H9 (cell line): ENCODE data around the gene LUZP1. TPM values are rescaled to one million over a fixed set of nuclear protein-coding genes. Genes with fewer than 3 reads are reported as not detected.

Experiments
- DNase-seq: peaks from one replicate; pipeline ENCODE4 v3.0.0-alpha.2; 2017
- H2AFZ ChIP-seq: one replicate; pipeline ENCODE4 v1.6.1; 2013; ENCODE audit warnings: mild to moderate bottlenecking, low read length, control low read depth, moderate library complexity
- H2AK5ac ChIP-seq: 2 replicates; pipeline ENCODE4 v1.6.1; 2013; ENCODE audit warnings: low read length, control low read depth, mixed read lengths; ENCODE audit not compliant: insufficient read length
- H2BK120ac ChIP-seq: one replicate; pipeline ENCODE4 v1.6.1; 2013; ENCODE audit warnings: low read depth, mild to moderate bottlenecking, low read length, control low read depth, inconsistent platforms; ENCODE audit not compliant: poor library complexity, severe bottlenecking
- H2BK12ac ChIP-seq: 2 replicates; pipeline ENCODE4 v1.6.1; 2013; ENCODE audit warnings: low read length, control low read depth, mixed read lengths, low read depth; ENCODE audit not compliant: insufficient read length
- H2BK15ac ChIP-seq: 2 replicates; pipeline ENCODE4 v1.6.1; 2013; ENCODE audit warnings: low read depth, low read length, control low read depth
- H2BK20ac ChIP-seq: one replicate; pipeline ENCODE4 v1.6.1; 2013; ENCODE audit warnings: low read depth, mild to moderate bottlenecking, low read length, control low read depth, inconsistent platforms; ENCODE audit not compliant: poor library complexity, severe bottlenecking
- H2BK5ac ChIP-seq: 2 replicates; pipeline ENCODE4 v1.6.1; 2013; ENCODE audit warnings: low read length, control low read depth, mixed read lengths; ENCODE audit not compliant: insufficient read length
- H3K14ac ChIP-seq: 2 replicates; pipeline ENCODE4 v1.6.1; 2013; ENCODE audit warnings: low read length, control low read depth; ENCODE audit not compliant: insufficient read depth
- H3K18ac ChIP-seq: 2 replicates; pipeline ENCODE4 v1.6.1; 2013; ENCODE audit warnings: low read depth, mild to moderate bottlenecking, mixed read lengths, low read length, control low read depth; ENCODE audit not compliant: insufficient read length
- H3K23ac ChIP-seq: 2 replicates; pipeline ENCODE4 v1.6.1; 2013; ENCODE audit warnings: low read length, control low read depth, mixed read lengths, low read depth; ENCODE audit not compliant: insufficient read length
- H3K23me2 ChIP-seq: 2 replicates; pipeline ENCODE4 v1.6.1; 2013; ENCODE audit warnings: low read depth, mild to moderate bottlenecking, mixed read lengths, low read length, control low read depth; ENCODE audit not compliant: insufficient read length, poor library complexity, severe bottlenecking
- H3K27ac ChIP-seq: 2 replicates; pipeline ENCODE4 v1.5.1; 2013; ENCODE audit warnings: low read length, control low read depth, mixed read lengths, low read depth; ENCODE audit not compliant: insufficient read length
- H3K27me3 ChIP-seq: 2 replicates; pipeline ENCODE4 v1.6.1; 2013; ENCODE audit warnings: low read length, control low read depth, inconsistent platforms; ENCODE audit not compliant: insufficient read depth
- H3K4ac ChIP-seq: 2 replicates; pipeline ENCODE4 v1.6.1; 2013; ENCODE audit warnings: low read depth, mild to moderate bottlenecking, control low read depth, inconsistent platforms, low read length, moderate library complexity
- H3K4me1 ChIP-seq: 2 replicates; pipeline ENCODE4 v1.6.1; 2013; ENCODE audit warnings: low read length, control low read depth, inconsistent platforms; ENCODE audit not compliant: insufficient read depth
- H3K4me2 ChIP-seq: 2 replicates; pipeline ENCODE4 v1.6.1; 2013; ENCODE audit warnings: low read length, control low read depth, mixed read lengths; ENCODE audit not compliant: insufficient read length, insufficient read depth
- H3K56ac ChIP-seq: 2 replicates; pipeline ENCODE4 v1.6.1; 2013; ENCODE audit warnings: low read depth, mild to moderate bottlenecking, mixed read lengths, low read length, control low read depth; ENCODE audit not compliant: insufficient read length
- H3K79me1 ChIP-seq: 2 replicates; pipeline ENCODE4 v1.6.1; 2013; ENCODE audit warnings: low read depth, mild to moderate bottlenecking, moderate library complexity, low read length, control low read depth, inconsistent platforms; ENCODE audit not compliant: insufficient read depth, poor library complexity, severe bottlenecking
- H3K79me2 ChIP-seq: 2 replicates; pipeline ENCODE4 v1.6.1; 2013; ENCODE audit warnings: low read length, control low read depth, inconsistent platforms; ENCODE audit not compliant: insufficient read depth
- H3K9ac ChIP-seq: 2 replicates; pipeline ENCODE4 v1.6.1; 2013; ENCODE audit warnings: low read length, control low read depth, mixed read lengths; ENCODE audit not compliant: insufficient read length; ENCODE audit errors: extremely low read depth
- H3K9me3 ChIP-seq: one replicate; pipeline ENCODE4 v1.6.1; 2013; ENCODE audit warnings: low read depth, low read length, inconsistent platforms; ENCODE audit not compliant: control insufficient read depth
- H3T11ph ChIP-seq: one replicate; pipeline ENCODE4 v1.6.1; 2013; ENCODE audit warnings: mild to moderate bottlenecking, low read length, control low read depth, inconsistent platforms
- H4K20me1 ChIP-seq: one replicate; pipeline ENCODE4 v1.6.1; 2013; ENCODE audit not compliant: control insufficient read depth, insufficient read length, insufficient read depth
- H4K5ac ChIP-seq: 2 replicates; pipeline ENCODE4 v1.6.1; 2013; ENCODE audit warnings: low read depth, mild to moderate bottlenecking, mixed read lengths, low read length, control low read depth; ENCODE audit not compliant: insufficient read length
- H4K8ac ChIP-seq: replicated peaks from 2 replicates; pipeline ENCODE4 v1.6.1; 2013; ENCODE audit warnings: low read length, control low read depth, mixed read lengths, low read depth; ENCODE audit not compliant: insufficient read length
- H4K91ac ChIP-seq: 2 replicates; pipeline ENCODE4 v1.6.1; 2013; ENCODE audit warnings: low read depth, mild to moderate bottlenecking, moderate library complexity, mixed read lengths, low read length, control low read depth; ENCODE audit not compliant: insufficient read length
- H3K27ac Mint-ChIP-seq, 3 experiments: 2 replicates in 2 of 3; 3 replicates in 1 of 3; pipeline ENCODE4 v1.8.0; 2020 to 2021; ENCODE audit warnings: mixed read lengths in 3 of 3, mild to moderate bottlenecking in 1 of 3, moderate library complexity in 1 of 3
- H3K27me3 Mint-ChIP-seq: 2 replicates; pipeline ENCODE4 v1.8.0; 2021; ENCODE audit warnings: low read depth, mild to moderate bottlenecking, moderate library complexity, mixed read lengths
- H3K36me3 Mint-ChIP-seq, 3 experiments: 2 replicates in 2 of 3; 3 replicates in 1 of 3; pipeline ENCODE4 v1.8.0; 2020 to 2021; ENCODE audit warnings: low read depth in 3 of 3, mixed read lengths in 3 of 3; ENCODE audit not compliant: insufficient read depth in 1 of 3
- H3K4me1 Mint-ChIP-seq, 2 experiments: 2 replicates each; pipeline ENCODE4 v1.8.0; 2020; ENCODE audit warnings: mixed read lengths in 2 of 2
- H3K4me3 Mint-ChIP-seq, 2 experiments: 2 replicates in 1 of 2; 3 replicates in 1 of 2; pipeline ENCODE4 v1.8.0; 2020 to 2021; ENCODE audit warnings: mild to moderate bottlenecking in 2 of 2, mixed read lengths in 2 of 2, moderate library complexity in 1 of 2
- H3K9me3 Mint-ChIP-seq, 2 experiments: 2 replicates in 1 of 2; 3 replicates in 1 of 2; pipeline ENCODE4 v1.8.0; 2020; ENCODE audit warnings: mild to moderate bottlenecking in 2 of 2, mixed read lengths in 2 of 2, moderate library complexity in 1 of 2
- CTCF ChIP-seq: fragments of 200-600 bp; sonication (generic); conservative IDR thresholded peaks from 3 replicates; pipeline ENCODE4 v1.8.0; 2021; ENCODE audit warnings: antibody characterized with exemption, mild to moderate bottlenecking
- WGBS: extraction: QIAGEN DNeasy Blood & Tissue Kit; methylation state at CpG from one replicate; pipeline ENCODE4 v1.1.7; 2013; ENCODE audit warnings: missing lambda C conversion rate, low lambda C conversion rate, mixed read lengths; ENCODE audit not compliant: insufficient read length; ENCODE audit errors: extremely low coverage; 5-methylcytosine and 5-hydroxymethylcytosine counted together
- total RNA-seq: library from RNA; stranded (reverse); gene quantifications from 2 replicates; pipeline ENCODE4 v1.2.1, GENCODE V29; 2021

The LUZP1 gene
- total RNA-seq, 1 experiment from 2014 or later: 48.2 TPM

GRCh38 chr1:23085696-23086095, 83.0 kb downstream of the LUZP1 start:
- H3K79me1 ChIP-seq: peaks cover 3% of the 10 kb centered on the region
- H4K91ac ChIP-seq: no peak overlapping the region
- H3K9me3 ChIP-seq: no peaks in the 10 kb centered on the region
- no peak overlapping the region for H2BK120ac ChIP-seq
- H3K27me3 ChIP-seq: no peaks in the 10 kb centered on the region
- Mint-ChIP-seq H3K9me3 (no peaks in the 10 kb centered on the region), H3K36me3 (peaks cover 28 to 91% (median 78%) of the 10 kb centered on the region in 3 experiments; a peak in 6 of 7 replicates), H3K27me3 (no peaks in the 10 kb centered on the region; the same call in 1 of the 2 replicates), H3K4me3 (no peak overlapping the region), H3K4me1 (peaks cover 0 to 7% of the 10 kb centered on the region in 2 experiments; a peak in 3 of 4 replicates), H3K27ac (peak overlapping the region; percentile 49 to 86 (median 61); a peak in 5 of 7 replicates)
- no peak overlapping the region for H3K14ac ChIP-seq
- no peak overlapping the region for H2BK5ac ChIP-seq
- no peak overlapping the region for H2BK20ac ChIP-seq
- no peak overlapping the region for H3K4me2 ChIP-seq
- H3K9ac ChIP-seq: no peak overlapping the region
- H3K4ac ChIP-seq: no peak overlapping the region
- H3K23ac ChIP-seq: no peak overlapping the region
- no peak for DNase-seq
- H3K4me1 ChIP-seq: no peaks in the 10 kb centered on the region
- no peak overlapping the region for H4K8ac ChIP-seq
- no peak overlapping the region for H2AFZ ChIP-seq
- WGBS: no CpG with 5 or more reads among the region's 3 CpGs
- no peaks in the 10 kb centered on the region for H4K20me1 ChIP-seq
- no peaks in the 10 kb centered on the region for H3K79me2 ChIP-seq
- no peak for TF ChIP-seq CTCF
- H2BK12ac ChIP-seq: no peak overlapping the region
- no peak overlapping the region for H3T11ph ChIP-seq
- no peak overlapping the region for H3K56ac ChIP-seq
- H4K5ac ChIP-seq: no peak overlapping the region
- H3K18ac ChIP-seq: no peak overlapping the region
- no peaks in the 10 kb centered on the region for H3K23me2 ChIP-seq
- H3K27ac ChIP-seq: no peak overlapping the region
- no peak overlapping the region for H2BK15ac ChIP-seq
- no peak overlapping the region for H2AK5ac ChIP-seq
